ENCODE data around the gene CACNA2D2.

The CACNA2D2 gene

DNA sequence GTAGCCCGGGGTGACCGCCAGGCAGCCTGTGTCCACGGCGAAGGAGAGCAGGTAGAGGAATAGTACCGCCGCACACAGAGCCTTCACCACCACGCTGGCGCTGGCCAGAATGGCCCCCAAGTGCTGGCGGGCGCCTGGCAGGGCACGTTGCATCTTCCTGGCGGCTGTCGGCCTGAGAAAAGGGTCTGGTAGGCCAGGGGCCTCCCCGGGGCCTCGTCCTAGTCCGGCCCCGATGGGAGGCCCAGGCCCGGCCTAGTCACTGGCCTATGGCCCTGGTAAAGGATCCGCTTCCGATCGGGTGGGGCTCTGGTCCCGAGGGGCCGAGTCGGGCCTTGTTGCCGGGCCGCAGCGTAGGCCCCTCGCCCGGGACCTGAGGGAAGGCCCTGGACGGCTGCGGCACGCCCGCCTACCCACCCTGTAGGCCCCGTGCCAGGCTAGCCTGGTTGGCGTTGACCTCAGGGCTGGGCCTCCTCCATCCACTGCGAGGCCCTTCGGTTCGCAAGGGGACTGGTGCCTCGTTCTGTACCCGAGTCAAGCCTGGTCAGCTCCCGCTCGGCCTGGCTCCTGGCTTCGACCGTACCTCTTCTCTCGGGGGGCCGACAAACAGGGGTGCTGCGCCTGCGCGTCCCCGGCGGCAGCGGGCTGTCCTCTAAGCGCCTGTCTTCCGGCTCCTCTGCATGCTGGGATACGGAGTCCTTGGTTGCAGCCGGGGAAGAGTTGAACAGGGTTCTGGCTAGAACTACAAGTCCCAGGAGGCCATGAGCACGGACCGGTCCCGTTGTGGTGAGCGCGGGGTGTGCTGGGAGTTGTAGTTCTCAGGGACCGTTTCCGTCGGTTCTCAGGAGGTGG lies 144.3 kb downstream of the CACNA2D2 start, which contains the start of gene TMEM115:
Gene TMEM115 (minus strand): TSS at position 611 of the 849 bp plus-strand sequence. CDS start 458 bp downstream, at position 153.
- DNase-seq = peak; percentile 99

DNA sequence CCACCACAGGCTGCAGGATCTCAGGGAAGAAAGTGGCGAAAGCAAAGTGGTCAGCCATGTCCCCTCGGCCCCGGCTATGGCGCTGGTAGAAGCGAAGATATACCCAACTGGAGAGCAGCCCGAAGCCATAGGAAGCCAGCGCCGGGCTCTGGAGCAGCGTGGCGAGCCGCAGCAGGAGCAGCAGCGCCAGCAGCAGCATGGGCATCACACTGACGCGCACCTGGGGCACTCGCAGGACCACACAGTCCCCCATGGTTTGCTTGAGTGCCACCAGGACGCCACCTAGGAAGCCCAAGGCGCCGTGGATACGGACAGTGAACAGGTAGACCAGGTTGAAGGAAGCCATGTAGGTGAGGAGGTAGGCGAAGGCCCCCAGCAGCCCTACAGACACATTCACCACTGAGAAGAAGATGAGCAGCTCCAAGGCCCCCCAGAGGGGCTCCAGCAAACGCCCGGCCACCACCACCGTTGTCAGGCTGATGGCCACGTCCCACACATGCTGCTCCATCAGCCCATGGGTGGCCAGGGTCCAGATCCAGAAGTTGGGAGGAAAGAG lies 145.0 kb downstream of the CACNA2D2 start:
- DNase-seq = no peak

GRCh38 chr3:50357481-50357880 lies 146.0 kb downstream of the CACNA2D2 start:
- no peak for DNase-seq

- no peak for DNase-seq
Measured at GRCh38 chr3:50356553-50356952, 146.9 kb downstream of the CACNA2D2 start.

- no peak for DNase-seq
Measured at GRCh38 chr3:50355829-50356552, 147.4 kb downstream of the CACNA2D2 start.

- DNase-seq = no peak
Measured at GRCh38 chr3:50354850-50355249, 148.6 kb downstream of the CACNA2D2 start.

GRCh38 chr3:50354186-50354764 lies 149.2 kb downstream of the CACNA2D2 start:
- no peak for DNase-seq

GRCh38 chr3:50353245-50354004 lies 150.0 kb downstream of the CACNA2D2 start:
- DNase-seq = no peak

- DNase-seq = no peak
Measured at GRCh38 chr3:50352781-50353180, 150.7 kb downstream of the CACNA2D2 start.

- DNase-seq = no peak
Measured at GRCh38 chr3:50351323-50351697, 152.1 kb downstream of the CACNA2D2 start.

- peak; percentile 98 for DNase-seq
Measured at GRCh38 chr3:50350527-50351322, 152.7 kb downstream of the CACNA2D2 start, which contains the start of the genes CYB561D2 and NPRL2. Gene CYB561D2 (plus strand): TSS chr3:50350862. CDS start chr3:50351434, 572 bp downstream. Gene NPRL2 (minus strand): TSS chr3:50350775. CDS start chr3:50350652, 123 bp downstream.

GRCh38 chr3:50350213-50350526 lies 153.3 kb downstream of the CACNA2D2 start:
- no peak for DNase-seq

DNA sequence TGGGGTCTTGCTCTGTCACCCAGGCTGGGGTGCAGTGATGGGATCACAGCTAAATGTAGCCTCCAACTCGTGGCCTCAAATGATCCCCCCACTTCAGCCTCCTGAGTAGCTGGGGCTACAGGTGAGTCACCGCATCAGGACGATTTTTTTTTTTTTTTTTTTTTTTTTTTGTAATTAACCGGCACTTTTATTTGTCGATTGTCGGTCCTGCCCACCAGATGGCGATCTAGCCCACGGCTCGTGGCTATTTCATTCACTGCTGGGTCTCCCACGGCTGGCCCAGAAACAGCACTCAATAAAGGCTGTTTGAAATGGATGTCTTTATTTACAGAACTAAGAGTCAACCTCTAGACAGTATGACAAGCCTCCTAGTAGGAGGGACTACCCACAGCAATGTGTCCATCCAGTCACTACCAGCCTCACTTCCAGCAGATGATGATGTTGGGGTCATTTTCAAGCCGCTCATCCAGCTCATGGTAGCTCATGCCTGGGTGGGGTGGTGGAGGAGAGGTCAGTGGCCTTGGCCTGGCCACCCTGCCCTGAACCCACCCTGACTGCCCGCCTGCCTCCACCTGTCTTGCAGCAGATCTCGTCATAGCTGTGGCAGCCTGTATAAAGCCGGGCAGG lies 156.1 kb downstream of the CACNA2D2 start:
- DNase-seq = peak; percentile 82

DNA sequence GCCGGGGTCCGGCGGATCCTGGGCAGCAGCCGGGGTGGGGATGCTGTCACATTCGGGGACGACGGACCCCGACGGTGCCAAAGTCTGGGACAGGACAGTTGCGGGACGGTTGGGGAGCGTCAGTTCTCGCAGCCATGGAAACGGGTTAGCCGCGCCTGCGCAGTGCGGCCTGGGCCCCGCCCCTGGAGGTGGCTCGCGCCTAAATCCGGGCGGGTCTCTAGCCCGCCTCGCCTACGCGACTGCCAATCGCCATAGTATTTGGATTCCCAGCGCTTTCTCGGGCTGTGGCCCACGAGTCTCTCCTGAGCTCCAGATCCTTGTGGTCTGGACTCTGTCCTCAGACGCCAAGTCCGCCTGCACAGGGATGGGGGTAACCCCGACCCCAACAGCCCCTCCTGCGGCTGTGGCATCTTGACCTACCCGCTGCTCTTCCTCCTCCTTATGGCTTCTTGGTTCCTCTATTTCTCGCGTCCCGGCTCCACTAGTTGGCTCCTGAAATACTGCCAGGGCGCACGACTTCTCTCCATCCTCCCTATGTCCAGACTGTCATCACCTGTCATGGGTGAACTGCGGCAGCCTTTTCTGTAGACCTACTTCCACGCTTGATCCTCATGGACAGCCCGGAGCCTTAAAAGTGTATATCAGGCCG lies 157.7 kb downstream of the CACNA2D2 start, which contains the start of gene ZMYND10:
Gene ZMYND10 (minus strand): TSS at position 147 of the 649 bp plus-strand sequence. CDS start 153 bp downstream, outside the sequence.
- DNase-seq = peak; percentile 79

GRCh38 chr3:50345008-50345407 lies 158.4 kb downstream of the CACNA2D2 start:
- no peak for DNase-seq

- no peak for DNase-seq
Measured at GRCh38 chr3:50342813-50343633, 160.4 kb downstream of the CACNA2D2 start.

- no peak for DNase-seq
Measured at GRCh38 chr3:50341996-50342650, 161.3 kb downstream of the CACNA2D2 start.

- no peak for DNase-seq
Measured at GRCh38 chr3:50341537-50341936, 161.9 kb downstream of the CACNA2D2 start.

Data from islet precursor cell (in vitro differentiated cells).